HG02571 (cell line): ENCODE data around the gene DLGAP4.

Experiments used
- ATAC-seq: cut with Tn5 transposase; IDR thresholded peaks from one replicate; pipeline ENCODE4 v1.9.1; 2021; ENCODE audit warnings: mild to moderate bottlenecking, moderate library complexity; ENCODE audit not compliant: unreplicated experiment

The DLGAP4 gene, protein sequence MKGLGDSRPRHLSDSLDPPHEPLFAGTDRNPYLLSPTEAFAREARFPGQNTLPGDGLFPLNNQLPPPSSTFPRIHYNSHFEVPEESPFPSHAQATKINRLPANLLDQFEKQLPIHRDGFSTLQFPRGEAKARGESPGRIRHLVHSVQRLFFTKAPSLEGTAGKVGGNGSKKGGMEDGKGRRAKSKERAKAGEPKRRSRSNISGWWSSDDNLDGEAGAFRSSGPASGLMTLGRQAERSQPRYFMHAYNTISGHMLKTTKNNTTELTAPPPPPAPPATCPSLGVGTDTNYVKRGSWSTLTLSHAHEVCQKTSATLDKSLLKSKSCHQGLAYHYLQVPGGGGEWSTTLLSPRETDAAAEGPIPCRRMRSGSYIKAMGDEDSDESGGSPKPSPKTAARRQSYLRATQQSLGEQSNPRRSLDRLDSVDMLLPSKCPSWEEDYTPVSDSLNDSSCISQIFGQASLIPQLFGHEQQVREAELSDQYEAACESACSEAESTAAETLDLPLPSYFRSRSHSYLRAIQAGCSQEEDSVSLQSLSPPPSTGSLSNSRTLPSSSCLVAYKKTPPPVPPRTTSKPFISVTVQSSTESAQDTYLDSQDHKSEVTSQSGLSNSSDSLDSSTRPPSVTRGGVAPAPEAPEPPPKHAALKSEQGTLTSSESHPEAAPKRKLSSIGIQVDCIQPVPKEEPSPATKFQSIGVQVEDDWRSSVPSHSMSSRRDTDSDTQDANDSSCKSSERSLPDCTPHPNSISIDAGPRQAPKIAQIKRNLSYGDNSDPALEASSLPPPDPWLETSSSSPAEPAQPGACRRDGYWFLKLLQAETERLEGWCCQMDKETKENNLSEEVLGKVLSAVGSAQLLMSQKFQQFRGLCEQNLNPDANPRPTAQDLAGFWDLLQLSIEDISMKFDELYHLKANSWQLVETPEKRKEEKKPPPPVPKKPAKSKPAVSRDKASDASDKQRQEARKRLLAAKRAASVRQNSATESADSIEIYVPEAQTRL

DNA sequence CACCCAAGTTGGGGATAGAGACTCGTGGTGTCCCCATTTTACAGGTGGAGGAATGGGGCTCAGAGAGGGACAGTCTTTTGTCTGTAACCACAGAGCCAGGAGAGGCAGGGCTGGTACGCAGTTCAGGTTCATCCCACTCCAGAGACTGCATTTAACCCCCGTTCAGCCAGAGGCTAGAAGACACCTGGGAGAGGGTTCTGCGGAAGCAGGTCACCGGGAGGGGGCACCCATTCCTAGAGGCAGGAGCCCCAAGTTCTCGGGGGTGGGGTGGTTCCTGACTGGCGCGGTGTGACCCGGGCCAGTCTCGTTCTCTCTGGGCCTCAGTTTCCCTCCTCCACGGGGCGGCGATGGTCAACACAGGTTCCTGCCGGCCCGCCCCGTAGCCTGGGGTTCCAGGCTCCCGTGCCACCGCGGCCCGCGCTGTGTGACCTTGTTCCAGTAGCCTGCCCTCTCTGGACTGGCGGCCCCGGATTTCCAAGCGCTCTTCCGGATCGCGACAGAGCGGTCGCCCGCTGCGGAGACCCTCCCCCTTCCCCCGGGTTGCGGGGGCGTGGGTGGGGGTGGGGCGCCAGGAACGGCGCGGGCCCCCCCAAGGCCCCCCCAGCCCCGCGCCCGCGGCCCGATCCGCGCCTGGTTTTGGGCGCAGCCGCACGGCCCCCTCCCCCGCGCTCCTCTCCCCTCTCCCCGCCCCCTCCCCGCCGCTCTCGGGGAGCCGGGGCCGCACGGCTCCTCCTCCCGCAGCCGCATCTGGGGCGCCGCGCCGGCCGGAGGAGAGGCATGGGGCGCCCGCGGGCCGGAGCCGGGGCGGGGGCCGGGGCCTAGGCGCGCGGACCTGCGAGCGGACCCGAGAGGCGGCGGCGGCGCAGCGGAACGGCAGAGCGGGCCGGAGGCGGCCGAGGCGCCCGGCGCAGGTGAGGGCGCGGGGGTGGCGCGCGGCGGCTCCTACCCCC lies at the start of gene DLGAP4:
Gene DLGAP4, plus strand, starts transcription at position 738 of the 950 bp plus-strand sequence. CDS start 125,379 bp downstream, outside the sequence.
- no peak for ATAC-seq

DNA sequence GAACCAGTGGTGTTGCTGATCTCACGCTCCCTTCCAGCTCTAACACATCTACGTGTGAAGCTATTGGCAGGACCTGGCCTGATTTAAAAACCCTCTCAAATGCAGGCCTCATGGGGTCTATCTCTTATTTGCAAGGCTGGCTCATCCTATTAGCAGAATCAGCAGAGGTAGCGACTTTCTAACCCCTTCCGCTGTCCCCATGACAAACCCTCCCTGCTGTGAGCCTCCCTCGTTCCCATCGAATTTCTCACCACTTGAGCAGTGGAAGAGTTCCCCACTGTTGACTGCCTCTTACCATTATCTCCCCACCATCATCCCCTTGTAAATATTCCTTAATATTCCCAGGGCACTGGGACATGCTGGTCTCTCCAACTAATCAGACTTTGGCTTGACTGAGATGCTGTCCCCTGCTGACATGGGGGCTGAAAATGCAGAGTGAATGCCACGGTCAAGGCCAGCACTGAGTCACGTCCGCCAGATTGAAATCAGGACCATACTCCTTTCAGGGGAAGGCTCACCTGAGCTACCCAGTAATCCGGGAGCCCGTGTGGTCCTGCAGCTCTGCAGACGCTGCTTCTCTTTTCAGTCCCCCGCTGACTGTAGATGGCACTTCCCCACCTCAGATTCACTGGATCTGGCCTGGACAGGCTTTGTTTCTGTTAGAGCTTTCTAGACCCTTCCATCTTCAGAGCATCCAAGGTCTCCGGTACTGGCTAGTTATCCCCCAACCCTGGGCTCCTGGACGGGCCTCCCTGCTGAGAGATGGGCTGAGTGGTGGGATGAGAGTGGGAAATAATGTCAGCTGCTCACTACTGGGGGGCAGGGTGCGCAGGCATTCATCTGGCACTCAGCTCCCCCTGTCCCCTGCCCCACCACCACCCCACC lies 46.7 kb upstream of the DLGAP4 start:
- no peak for ATAC-seq

DNA sequence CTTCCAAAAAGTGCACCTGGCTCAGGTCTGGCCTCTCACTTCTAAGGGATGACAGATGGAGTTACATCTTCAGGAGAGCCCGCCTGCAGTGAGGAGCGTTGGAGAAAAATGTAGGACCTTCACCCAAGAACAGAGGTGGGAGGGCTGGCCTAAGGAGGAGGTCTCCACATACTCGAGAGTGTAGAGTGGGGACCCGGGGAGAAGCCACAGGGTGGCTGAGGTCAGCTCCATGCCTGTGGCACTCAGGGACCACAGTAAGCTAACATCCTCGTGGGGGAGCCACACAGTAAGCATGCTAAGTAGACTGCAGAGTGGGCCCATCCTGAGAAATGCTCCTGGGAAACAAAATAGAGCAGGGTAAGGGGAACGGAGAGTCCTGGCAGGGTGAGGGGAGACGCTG lies 45.8 kb upstream of the DLGAP4 start:
- no peak for ATAC-seq

DNA sequence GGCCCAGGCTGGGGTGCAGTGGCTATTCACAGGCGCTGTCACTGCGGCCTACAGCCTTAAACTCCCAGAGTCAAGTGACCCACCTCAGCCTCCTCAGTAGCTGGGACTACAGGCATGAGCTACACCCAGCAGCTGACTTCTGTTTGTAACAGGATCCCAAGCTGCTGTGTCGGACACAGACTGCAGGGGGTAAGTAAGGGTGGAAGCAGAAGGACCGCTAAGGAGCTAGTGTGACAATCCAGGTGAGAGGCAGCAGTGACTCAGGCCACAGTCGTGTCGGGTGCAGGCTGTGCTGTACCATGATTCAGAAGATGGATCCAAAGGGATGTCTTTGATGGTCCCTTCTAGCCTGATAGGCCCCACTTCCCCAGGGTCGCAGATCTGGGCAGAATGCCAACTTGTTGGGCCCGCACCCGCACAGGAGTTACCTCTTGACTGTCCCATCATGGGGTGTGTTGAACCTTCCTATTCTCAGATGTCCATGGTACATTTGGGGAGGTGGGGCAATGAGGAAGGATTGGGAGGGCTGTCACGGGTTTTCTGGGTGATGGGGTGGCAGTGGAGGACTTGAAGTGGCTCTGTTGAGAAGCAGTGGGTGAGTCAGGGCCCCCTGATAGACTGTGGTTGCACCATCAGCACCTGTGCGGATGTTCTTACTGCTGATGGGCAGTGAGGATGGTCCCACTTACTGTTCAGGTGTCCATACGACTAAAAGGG lies 44.6 kb upstream of the DLGAP4 start:
- no peak for ATAC-seq

DNA sequence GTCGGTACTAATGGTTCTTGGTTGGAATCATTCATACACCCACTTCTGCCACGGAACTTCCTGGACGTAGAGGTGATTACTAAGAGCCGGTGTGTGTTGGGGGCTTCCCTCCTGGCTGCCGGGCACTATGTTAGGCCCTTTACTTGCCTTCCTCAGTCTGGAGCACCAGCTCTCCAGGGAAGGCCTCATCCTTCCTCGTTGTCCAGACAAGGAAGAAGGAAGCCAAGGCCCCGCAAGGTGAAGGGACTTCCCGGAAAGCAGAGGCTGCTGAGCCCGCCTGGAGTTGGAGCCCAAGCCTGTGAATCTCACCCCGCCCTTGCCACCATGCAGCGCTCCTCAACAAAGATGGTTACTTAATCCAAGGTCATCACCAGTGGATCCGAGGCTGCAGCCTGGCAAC lies 43.7 kb upstream of the DLGAP4 start:
- no peak for ATAC-seq

DNA sequence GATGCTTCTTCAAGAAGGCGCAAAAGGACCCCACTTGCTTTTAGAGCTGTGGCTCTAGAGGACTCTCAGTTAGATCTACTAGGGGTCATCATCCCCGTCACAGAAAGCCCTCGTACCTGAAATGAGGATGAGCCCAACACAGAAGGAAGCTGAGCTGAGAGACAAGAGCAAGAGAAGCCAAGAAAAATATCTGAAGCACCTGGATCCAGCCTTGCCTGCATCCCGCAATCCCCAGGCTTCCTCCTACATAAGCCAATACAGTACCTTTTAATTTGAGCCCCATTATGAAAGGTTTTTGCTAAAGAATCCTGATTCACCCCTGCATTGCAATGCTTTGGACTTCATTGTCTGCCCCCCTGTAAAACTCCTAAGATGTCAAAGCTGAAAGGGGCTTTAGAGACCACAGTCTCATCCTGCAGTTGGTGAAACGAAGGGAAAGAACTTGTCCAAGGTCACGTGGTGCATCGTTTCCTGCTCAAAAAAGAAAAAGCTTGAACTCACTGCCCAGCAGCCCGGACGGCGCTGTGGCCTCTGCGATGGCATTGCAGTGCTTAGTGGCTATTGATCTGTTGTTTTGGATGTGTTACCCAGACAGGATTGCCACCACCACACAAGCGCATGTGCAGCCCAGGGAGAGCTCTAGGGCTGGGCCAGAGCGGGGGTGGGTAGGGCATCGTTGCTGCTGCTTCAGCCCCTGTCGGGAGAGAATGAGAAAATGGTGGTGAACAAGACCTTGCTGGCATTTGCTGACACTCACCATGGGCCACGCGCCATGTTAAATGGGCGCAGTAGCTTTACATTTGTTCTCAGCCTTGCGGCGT lies 41.5 kb upstream of the DLGAP4 start:
- no peak for ATAC-seq

DNA sequence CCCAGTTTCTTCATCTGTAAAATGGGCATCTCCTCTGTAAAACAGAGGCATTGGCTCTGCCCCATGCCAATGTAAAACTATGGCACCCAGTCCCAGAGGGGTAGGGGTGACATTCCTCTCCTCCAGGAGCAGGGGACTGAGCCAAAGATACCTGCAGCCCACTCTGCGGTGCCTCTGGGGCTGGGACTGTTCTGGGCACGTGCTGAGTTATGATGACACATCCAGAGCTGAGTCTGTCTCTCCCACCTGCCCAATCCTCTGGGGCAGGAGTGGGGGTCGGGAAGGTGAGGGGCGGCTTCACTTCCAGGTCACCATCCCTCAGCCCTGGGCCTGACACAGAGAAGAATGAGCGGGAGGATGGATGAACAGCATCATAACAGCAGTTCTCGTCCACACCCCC lies 40.0 kb upstream of the DLGAP4 start:
- ATAC-seq: no peak

DNA sequence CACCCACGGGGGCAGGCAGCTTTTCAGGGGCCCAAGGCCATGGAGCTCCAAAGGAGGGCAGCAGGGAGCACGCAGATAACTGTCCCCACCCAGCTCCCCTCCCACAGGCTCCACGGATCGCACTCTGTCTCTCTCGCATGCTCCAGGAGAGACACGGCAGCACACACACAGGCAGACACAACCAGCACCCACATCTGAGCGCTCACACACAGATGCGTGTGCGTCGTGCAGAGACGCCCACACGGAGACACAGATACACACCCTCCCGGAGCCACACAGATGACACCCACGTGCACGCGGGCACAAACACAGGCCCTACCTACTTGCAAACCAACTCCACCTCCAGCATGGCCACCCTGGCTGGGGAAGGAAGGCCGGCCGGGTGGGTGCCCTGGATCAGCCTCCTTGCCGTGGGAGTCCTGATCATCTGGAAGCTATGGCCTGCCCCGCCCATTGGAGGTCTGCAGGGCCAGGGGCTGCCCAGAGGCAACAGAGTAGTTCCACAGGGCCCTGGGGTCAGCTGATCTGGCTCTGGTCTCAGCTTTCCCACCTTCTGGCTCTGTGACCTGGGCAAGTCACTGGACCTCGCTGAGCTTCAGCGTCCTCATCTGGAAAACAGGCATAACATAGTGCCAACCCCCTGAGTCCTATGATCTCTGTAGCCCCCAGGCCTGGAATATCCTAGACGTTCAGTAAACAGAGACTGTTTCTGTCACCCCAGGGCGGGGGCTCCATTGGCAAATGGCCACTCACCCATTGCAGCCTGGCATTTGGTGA lies 38.3 kb upstream of the DLGAP4 start:
- no peak for ATAC-seq

DNA sequence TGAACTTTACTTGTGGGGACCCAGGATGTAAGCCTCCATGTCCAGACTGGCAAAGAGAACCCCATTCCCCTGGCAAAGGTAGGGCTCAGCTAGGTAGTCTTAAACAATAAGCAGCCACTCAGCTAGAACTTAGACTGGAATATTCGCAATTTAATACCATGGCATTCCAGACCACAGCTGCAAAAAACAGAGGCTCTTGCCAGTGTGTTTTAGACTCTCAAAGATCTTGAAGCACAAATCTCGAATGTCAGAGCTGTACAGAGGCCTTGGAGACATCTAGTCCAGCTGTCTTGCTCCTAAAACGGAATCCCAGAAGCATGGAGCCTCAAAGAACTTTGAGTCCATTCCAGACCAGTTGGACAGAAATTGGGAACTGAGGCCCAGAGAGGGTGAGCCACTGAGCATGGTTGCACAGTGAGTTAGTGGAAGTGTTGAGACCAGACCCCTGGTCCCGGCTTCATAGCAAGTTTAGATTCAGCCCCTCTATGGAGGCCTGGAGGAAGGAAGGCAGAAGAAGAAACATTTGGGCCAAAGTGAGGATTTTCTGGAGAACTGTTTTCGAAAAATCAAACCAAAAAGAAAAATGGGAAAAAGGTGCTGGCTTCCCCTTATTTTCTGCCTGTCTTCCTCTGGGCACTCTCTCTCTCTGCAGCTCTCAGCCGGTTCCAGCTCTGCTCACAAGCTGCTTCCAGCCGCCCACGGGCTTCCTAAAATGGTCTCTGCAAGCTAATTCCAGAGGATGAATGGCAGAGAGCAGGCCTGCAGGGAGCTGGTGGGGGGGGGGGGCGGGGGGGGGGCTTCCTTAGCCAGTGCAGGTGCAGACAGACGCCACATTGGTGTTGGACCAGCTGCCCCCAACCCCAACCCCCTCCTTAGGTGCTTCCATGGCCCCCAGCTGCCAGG lies 37.4 kb upstream of the DLGAP4 start:
- no peak for ATAC-seq

DNA sequence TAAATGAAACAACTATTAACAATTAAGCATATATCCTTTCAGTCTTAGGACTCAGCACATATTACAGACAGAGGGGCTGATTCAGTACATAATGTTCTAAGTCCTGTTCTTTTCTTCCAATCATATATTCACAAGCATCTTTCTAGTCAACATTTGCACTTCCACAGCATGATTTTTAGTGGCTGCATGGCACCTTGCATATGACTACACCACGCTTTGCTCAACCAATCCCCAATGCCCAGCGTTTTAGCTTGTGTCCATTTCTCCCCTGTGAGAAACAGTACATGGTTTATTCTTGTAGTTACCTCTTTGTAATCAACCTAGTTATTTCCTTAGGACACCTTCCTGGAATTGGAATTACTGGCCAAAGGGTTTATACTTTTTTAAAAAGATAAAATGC lies 36.6 kb upstream of the DLGAP4 start:
- no peak for ATAC-seq

DNA sequence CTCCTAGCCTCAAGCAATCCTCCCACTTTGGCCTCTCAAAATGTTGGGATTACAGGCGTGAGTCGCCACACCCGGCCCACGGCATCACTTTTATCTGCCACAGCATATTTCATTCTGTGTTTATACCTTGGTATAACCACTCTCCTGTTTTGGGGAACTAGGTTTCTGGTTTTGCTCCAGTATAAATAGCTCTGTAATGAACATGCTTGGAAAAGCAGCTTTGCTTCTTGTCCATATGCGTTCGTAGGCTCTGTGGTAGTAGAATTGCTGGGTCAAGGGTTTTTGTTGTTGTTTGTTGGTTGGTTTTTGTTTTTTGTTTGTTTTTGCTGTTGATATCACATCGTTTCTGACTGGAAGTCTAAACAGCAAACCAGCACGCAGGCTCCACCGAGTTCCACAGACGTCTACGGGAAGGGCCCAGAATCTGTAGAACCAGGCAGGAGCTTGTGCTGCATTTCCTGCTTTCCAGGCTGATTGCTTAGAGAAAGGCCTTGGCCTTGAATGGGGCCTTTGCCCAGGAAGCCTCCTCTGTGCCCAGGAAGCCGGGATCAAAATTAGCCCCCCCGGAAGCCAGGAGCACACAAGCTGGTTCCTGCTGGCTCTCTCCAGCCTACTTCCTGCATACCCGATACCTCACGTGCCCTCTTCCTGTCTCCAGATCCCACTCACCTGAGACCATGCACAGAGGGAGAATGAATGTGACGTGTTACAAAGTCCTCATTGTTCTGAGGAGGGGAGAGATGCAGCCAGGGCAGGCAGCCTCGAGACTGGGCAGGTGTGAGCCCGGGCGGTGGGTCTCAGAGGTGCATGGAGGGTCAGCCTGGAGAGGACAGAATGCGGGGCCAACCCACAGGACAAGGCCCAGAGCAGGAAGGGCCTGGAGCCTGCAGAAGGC lies 35.1 kb upstream of the DLGAP4 start:
- ATAC-seq: no peak

DNA sequence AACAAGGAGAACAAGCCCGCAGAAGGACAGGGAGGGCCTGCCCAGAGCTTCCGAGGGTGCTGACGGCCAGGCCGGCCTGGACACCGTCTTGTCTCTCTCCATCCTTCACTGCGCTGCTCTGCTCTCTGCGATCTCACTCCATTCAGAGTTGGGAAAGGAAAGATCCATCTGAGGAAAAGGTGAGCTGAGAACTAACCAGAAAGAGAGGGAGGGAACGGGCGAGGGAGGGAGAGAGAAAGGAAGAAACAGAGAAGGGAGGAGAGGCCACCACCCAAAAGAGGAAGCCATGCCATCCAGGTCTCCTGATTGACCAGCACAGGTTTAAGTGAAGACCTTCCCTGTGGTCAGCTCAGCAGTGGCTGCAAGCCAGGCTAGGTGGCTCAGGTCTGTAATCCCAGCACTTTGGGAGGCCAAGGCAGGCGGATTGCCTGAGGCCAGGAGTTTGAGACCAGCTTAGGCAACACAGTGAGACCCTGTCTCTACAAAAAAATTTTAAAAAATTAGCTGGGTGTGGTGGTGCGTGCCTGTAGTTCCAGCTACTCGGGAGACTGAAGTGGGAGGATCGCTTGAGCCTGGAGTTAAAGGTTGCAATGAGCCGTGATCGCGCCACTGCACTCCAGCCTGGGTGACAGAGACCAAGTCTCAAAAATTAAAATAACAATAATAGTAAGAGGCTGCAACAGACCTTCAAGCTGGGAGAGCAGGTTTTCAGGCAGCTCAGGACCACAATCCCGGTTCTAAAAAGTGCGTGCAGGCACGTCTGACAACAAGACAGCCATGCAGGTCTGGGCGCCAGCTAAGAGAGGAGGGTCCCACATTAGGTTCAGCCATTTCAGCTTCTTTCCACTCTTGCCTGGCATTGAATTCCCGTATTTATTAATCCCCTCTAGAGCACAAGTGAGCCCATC lies 34.2 kb upstream of the DLGAP4 start:
- no peak for ATAC-seq

DNA sequence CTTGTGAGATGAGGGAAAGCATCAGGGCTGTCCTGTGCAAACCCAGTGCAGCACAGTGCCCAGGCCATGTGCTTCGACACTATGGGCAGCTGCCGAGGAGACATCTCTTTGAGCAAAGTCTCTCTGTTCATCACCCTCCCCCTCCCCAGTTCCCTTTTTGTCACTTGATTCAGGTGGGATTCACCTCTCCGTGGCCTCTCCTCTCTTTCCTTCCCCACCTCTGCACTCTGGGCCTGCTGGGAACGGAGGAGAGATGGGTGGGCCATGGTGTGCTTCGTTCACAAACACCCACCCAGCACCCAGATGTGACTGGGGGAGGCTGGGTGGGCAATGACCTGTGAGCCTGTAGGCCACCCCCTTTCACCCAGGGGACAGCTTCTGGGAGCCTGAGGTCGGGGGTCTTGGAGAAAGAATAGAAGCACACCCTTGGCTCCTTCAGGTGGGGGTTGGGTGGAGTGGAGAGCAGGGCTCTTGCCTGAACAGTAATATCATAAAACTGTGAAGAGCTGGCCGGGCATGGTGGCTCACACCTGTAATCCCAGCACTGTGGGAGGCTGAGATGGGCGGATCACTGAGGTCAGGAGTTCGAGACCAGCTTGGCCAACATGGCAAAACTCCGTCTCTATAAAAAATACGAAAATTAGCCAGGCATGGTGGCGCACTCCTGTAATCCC lies 33.5 kb upstream of the DLGAP4 start:
- no peak for ATAC-seq
